GM21526 (cell line): ENCODE results near the gene AHNAK.
"Not testable (repeated sequence)": the region's sequence is repeated elsewhere in the genome, so short reads cannot be mapped to it uniquely, and the experiment has no call there.

Experiments
- ATAC-seq: cut with Tn5 transposase; IDR thresholded peaks from one replicate; pipeline ENCODE4 v1.9.1; 2021; ENCODE audit warnings: moderate library complexity; ENCODE audit not compliant: unreplicated experiment, low FRiP score

AHNAK gene

GRCh38 chr11:62553839-62554361, 7.3 kb upstream of the AHNAK start:
- no peak for ATAC-seq

- no peak for ATAC-seq
These were observed 6.7 kb upstream of the AHNAK start for GRCh38 chr11:62553080-62553838.

- no peak for ATAC-seq
These were observed 6.0 kb upstream of the AHNAK start for GRCh38 chr11:62552485-62553079.

GRCh38 chr11:62550478-62550877, 3.9 kb upstream of the AHNAK start:
- ATAC-seq, result not testable (repeated sequence)

GRCh38 chr11:62548545-62549335, 2.1 kb upstream of the AHNAK start:
- no peak for ATAC-seq

- ATAC-seq, result no peak
These were observed 1.2 kb upstream of the AHNAK start for GRCh38 chr11:62547691-62548281.

- no peak for ATAC-seq
These were observed 471 bp upstream of the AHNAK start for GRCh38 chr11:62546929-62547625.

- ATAC-seq, result no peak
These were observed 966 bp downstream of the AHNAK start for GRCh38 chr11:62545437-62546243.

- ATAC-seq, result no peak
These were observed 1.8 kb downstream of the AHNAK start for GRCh38 chr11:62544581-62545436.

GRCh38 chr11:62543680-62544444, 2.7 kb downstream of the AHNAK start:
- ATAC-seq, result no peak

- ATAC-seq, result no peak
These were observed 3.6 kb downstream of the AHNAK start for GRCh38 chr11:62542750-62543567.

GRCh38 chr11:62542111-62542745, 4.4 kb downstream of the AHNAK start:
- no peak for ATAC-seq

GRCh38 chr11:62540804-62541701, 5.6 kb downstream of the AHNAK start:
- no peak for ATAC-seq

GRCh38 chr11:62539238-62539925, 7.2 kb downstream of the AHNAK start:
- no peak for ATAC-seq
